ENCODE results near the gene ZNF544.
A peak's percentile ranks its signal among the peaks of the same experiment; 100 is the strongest.
"Not testable (repeated sequence)": the region's sequence is repeated elsewhere in the genome, so short reads cannot be mapped to it uniquely, and the experiment has no call there.

The ZNF544 gene

DNA sequence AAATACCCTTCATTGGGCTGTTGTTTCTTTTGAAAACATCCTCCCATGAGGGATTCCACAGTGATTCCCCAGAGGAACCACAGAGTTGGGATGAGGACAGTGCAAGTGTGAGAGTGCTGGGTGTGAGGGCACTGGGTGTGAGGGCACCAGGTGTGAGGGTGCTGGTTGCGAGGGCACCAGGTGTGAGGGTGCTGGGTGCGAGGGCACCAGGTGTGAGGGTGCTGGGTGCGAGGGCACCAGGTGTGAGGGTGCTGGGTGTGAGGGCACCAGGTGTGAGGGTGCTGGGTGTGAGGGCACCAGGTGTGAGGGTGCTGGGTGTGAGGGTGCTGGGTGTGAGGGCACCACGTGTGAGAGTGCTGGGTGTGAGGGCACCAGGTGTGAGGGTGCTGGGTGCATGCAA lies 29.5 kb downstream of the ZNF544 start:
- not testable (repeated sequence) for DNase-seq

DNA sequence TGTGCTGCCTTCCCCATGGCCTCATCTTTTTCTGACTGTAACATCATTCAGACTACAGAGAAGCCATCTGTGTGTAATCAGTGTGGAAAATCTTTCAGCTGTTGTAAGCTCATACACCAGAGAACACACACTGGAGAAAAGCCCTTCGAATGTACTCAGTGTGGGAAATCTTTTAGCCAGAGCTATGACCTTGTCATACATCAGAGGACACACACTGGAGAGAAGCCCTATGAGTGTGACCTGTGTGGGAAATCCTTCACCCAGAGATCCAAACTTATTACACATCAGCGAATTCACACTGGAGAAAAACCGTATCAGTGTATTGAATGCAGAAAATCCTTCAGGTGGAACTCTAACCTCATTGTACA lies 32.9 kb downstream of the ZNF544 start:
- DNase-seq: no peak

DNA sequence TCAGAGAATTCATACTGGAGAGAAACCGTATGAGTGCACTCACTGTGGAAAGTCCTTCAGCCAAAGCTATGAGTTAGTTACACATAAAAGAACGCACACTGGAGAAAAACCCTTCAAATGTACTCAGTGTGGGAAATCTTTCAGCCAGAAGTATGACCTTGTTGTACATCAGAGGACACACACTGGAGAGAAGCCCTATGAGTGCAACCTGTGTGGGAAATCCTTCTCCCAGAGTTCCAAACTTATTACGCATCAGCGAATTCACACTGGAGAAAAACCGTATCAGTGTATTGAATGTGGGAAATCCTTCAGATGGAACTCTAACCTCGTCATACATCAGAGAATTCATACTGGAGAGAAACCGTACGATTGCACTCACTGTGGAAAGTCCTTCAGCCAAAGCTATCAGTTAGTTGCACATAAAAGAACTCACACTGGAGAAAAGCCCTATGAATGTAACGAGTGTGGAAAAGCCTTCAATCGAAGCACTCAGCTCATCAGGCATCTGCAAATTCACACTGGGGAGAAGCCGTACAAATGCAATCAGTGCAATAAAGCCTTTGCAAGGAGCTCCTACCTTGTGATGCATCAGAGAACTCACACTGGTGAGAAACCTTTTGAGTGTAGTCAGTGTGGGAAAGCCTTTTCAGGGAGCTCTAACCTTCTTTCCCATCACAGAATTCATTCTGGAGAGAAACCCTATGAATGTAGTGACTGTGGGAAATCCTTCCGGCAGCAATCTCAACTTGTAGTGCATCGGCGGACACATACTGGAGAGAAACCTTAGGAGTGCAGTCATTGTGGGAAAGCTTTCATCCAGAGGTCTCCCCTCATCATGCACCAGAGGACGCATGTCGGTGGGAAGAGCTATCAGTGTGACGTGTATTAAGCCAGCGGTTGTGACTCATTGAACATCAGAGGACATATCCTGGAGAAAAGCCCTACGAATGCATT lies 33.5 kb downstream of the ZNF544 start:
- DNase-seq: peak; percentile 22

DNA sequence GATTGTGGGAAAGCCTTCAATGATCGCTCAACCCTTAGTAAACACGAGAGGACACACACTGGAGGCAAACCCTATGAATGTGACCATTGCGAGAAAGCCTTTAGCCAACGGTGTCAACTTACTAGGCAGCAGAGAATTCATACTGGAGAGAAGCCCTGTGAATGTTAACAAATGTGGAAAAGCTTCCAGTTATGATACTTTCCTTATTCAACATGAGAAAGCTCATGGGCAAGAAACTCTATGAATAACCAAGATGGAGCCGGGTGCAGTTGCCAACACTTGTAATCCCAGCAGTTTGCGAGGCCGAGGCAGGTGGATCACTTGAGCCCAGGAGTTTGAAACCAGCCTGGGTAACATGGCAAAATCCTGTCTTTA lies 34.2 kb downstream of the ZNF544 start:
- no peak for DNase-seq

DNA sequence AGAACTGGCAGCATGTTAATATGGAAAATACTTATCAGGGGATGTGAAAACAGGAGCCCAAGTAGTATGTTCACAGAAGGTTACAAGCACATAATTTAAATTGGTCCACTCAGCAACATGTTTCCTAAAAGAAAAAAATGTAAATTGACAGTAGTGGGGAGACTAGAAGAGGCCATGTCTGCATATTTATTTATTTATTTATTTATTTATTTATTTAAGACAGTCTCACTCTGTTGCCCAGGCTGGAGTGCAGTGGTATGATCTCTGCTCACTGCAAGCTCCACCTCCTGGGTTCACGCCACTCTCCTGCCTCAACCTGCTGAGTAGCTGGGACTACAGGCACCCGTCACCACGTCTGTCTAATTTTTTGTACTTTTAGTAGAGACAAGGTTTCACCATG lies 36.4 kb downstream of the ZNF544 start:
- no peak for DNase-seq

DNA sequence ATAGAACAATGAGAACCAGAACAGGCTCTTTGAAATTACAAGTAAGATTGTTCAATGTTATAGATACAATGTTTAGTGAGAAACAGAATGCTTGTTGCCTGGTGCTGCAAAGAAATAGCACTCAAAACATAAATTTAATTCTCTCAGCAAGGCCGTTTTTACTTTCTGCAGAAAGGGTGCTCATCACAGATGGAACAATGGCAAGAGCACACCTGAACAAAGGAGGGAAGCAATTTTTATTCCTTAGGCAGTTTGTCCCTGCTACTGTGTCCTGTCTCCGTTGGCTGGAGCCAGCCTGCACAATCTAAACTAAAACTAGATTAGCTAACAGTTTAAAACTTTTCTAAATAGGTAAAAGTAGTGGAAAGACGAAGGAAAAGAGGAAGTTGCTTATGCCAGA lies 39.6 kb downstream of the ZNF544 start:
- DNase-seq: no peak

DNA sequence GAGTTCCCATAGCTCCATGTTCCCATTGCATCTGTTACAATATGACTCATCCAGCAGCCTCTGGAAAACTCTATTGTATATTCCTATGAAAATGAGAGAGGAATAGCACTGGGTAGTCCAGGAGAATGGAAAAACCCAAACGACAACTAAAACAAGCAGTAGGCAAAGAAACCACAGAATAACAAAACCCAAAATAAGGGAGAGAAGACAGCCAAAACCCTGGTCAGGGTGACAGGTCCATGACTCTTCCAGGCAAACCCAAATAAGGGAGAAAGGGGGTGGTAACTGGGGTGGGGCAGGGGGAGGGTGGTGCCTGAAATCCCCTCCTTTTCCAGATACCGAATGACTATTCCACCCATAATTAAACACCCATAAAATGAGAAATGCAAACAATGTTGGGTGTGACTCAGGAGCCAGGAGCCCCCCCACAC lies 46.1 kb downstream of the ZNF544 start:
- no peak for DNase-seq

DNA sequence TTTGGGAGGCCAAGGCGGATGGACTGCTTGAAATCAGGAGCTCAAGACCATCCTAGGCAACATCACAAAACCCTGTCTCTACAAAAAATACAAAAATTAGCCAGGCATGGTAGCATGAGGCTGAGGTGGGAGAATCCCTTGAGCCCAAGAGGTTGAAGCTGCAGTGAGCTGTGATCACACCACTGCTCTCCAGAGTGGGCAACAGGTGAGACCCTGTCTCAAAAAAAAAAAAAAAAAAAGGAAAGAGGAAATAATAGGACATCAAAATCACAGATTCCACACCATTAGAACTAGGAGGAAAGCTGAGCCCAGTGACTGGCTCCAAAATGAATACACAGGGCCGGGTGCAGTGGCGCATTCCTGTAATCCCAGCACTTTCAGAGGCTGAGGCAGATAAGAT lies 46.9 kb downstream of the ZNF544 start:
- no peak for DNase-seq

DNA sequence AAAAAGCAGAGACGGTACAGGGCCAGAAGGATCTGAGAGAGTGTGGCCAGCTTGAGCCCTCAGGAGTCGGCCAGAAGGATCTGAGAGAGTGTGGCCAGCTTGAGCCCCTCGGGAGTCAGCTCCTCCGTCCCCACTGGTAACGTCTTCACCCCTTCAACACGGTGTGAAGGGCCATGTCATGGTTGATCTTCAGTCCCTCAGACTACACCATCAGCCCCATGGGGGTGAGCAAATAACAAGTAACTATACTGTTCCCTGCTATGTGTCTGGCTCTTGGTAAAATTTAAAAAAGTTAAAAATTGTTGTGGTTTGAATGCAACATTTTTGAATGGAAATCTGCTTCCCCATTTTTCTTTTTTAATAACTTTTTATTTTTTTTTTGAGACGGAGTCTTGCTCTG lies 48.5 kb downstream of the ZNF544 start:
- DNase-seq: no peak

DNA sequence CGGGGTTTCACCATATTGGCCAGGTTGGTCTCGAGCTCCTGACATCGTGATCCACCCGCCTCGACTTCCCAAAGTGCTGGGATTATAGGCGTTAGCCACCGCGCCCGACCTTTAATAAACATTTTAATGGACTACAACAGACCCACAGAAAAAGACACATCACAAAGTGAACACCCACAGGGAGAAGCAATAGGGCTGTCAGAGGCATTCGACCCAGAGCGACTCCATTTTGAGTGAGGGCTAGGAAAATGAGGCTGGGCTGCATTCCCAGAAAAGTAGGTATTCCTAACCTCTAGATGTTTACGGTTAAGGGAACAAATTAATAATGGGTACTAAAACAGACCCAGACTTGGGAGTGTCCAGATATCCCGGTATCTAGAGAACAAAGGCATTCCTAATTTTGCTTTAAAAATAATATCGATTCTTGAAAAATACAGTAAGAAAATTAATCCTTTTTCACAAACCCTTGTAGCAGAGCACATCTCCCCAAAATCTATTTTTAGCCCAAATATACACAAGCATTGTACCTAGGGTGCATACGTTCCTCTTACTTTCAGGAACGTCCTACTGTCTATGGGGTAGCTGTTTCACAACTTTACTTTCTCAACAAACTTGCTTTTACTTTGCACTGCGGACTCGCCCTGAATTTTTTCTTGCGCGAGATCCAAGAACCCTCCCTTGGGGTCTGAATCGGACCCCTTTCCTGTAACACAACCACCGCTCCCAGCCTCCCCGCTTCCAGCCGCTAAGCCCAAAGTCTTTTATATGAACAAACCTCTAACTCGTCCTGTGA lies 49.2 kb downstream of the ZNF544 start:
- no peak for DNase-seq

DNA sequence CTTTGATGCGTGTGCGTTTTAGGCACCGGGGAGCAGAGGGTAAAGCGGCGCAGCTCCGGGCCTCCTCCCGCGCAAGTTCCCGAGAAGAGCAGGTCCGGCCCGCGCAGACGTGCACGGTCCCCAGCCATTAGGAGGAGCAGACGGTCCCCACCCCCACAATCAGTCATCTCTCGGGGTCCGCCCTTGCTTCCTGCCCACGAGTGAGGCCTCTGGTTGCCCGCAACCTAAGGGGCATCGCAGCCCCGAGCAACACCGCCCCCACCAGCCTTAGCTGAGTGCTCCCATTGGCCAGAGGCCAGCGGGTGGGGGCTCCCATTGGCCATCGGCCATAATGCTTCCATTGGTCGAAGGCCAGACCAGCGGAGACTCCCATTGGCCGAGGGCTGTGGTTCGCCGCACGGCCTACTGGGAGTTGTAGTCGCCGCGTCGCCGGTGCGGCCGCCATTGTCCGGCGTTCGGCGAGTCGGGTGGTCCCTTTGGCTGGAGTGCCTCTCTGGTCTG lies 49.9 kb downstream of the ZNF544 start, which contains the start of gene ZNF8:
Gene ZNF8 (plus strand): TSS at position 415 of the 501 bp plus-strand sequence. CDS start 127 bp downstream, outside the sequence.
- peak; percentile 99 for DNase-seq

DNA sequence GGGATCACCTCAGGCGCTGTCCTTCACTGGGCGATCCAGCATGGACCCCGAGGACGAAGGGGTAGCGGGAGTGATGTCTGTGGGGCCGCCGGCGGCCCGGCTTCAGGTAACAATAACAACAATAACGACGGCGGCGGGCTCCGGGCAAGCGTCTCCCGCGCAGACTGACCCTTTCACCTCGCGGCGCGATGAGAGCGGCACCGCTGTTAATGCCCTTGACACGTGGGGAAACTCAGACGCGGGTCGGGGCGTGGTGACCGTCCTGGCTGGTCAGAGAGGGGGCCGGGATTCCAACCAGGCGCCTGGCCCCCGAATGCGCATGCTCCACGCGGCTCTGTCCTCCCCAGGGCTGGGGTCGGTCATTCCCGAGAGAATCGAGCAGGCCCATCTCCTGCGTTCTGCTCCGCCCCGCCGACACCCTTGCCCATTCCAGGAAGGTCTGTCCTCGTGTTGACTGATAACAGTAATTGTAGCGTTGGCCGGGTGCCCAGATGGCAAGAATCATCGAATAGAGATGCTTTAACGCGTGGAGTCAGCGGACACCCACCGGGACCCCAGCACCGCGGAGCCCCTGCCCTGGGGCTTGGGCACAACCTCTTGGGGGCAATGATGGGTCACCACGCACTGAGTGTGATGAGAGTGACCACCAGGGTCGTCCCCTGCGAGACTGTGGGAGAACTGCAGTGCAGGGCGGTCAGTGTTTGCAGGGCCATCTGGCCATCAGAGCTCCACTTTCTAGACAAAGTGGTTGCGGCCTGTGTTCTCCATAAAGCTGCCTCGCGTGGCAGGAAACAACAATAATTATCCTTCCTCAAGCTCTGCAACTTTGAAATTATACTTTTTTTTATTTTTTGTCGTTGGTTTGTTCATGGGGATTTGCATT lies 50.6 kb downstream of the ZNF544 start:
- DNase-seq: peak; percentile 87

DNA sequence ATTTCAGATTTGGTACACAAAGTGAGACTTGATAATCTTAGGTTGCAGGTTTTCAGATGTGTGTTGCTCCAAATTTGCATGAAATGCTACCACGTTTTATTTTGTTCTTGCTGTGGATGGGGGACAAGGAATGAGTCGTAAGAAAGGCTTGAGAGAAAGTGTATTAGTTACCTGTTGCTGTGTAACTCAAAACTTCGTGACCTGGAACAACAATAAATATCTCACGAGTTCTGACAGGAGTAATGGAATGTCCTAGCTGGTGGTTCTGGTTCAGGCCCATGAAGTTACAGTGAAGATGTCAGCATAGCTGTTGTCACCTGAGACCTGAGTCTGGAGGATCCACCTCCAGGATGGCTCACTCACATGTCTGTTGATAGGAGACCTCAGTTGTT lies 51.2 kb downstream of the ZNF544 start:
- DNase-seq: no peak

DNA sequence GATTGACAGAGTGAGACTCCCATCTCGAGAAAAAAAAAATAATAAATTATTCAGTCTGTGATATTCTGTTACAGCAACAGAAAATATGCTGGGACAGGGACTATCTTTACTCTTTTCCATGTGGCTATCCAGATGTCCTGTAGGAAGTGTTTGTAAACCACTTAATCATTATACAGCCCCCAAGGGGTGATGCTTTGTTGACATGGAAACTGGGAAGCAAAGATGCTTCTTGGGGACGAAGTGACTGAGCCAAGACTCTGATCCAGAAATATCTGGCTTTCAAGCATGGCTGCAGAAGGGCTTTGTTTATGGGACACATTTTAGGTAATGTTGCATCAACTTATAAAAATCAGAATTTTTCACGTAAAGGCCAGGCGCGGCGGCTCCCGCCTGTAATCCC lies 55.5 kb downstream of the ZNF544 start:
- DNase-seq: no peak

DNA sequence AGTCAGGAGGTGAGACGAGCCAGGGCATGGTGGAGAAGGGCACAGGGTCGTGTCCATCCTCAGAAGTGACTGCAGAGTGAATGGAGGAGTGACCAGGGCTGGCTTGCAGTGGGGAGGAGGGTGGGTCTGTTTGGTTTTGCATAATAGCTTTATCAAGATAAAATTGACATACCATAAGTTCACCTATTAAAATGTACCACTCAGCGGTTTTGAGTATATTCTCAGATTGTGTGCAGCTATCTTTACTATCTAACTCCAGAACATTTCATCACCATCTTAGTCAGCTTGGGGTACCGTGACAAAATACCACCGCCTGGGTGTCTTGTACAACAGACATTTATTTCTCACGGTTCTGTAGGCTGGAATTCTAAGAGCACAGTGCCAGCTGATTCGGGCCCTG lies 63.2 kb downstream of the ZNF544 start:
- no peak for DNase-seq

DNA sequence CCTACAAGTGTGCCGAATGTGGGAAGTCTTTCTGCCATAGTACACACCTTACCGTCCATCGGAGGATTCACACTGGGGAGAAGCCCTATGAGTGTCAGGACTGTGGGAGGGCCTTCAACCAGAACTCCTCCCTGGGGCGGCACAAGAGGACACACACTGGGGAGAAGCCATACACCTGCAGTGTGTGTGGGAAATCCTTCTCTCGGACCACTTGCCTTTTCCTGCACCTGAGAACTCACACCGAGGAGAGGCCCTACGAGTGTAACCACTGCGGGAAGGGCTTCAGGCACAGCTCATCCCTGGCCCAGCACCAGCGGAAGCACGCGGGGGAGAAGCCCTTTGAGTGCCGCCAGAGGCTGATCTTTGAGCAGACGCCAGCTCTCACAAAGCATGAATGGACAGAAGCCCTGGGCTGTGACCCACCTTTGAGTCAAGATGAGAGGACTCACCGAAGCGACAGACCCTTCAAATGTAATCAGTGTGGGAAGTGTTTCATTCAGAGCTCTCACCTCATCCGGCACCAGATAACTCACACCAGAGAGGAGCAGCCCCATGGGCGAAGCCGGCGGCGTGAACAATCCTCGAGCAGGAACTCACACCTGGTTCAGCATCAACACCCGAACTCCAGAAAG lies 66.1 kb downstream of the ZNF544 start:
- DNase-seq: no peak

DNA sequence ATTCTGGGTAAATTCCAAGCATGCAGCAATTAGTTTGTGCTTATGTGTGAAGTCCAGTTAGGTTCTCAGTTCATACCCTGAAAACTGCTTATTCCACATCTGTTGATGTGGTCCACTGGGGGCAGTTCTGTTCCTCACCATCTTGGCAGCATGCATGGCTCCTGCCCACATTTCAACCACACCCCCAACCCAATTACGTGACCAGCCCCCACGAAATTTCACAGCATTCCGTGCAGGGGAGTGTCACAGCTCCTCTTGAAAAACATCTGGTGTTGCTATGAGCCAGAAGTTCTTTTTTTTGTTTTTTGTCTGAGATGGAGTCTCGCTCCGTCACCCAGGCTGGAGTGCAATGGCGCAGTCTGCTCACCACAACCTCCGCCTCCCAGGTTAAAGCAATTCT lies 67.4 kb downstream of the ZNF544 start:
- DNase-seq: no peak

DNA sequence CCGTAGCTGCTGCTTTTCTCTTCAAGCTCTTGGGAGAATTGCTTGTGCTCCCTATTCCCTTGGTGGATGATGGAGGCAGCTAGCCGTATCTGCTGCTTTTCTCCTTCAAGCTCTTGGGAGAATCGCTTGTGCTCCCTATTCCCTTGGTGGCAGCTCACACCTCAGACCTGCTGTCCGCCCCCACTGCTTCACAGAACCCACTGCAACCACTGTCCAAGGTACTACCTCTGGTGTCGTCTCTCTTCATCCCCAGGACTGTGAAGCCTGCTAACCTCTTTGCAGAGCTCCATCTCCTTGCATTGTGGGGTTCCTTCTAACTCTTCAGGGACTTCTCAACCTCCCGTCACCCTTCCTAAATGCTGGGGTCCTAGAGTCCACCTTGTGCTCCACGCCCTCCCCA lies 71.9 kb downstream of the ZNF544 start:
- no peak for DNase-seq

DNA sequence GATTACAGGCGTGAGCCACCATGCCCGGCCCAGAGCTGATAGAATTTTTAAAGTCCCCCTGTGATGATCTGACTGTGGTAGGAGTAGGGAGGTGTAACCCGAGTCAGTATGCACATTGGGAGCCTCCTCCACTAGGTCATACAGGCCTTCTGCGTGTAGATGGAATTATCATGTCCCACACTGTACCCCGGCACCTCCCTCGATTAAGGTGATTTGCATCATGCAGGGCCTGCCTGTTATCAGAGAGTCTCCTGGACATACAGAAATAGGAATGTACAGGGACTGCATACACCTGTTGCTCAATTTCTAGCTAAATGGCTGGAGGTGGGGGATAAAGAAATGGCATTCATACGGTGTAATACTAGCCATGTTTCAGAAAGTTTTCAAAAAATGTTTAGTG lies 75.5 kb downstream of the ZNF544 start:
- no peak for DNase-seq

DNA sequence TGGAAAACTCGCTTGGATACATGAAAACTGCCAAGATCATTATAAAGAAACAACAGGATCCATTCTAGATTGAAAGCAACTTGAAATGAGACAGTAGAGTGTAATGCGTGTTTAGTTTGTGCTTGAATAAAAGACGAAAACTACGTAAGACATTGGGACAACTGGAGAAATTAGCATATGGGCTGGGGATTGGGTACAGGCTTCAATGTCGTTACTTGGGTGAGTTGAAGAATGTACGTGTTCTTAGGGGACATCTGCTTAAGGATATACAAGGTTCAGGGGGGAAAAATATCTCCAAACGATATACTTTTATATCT lies 76.0 kb downstream of the ZNF544 start:
- no peak for DNase-seq

DNA sequence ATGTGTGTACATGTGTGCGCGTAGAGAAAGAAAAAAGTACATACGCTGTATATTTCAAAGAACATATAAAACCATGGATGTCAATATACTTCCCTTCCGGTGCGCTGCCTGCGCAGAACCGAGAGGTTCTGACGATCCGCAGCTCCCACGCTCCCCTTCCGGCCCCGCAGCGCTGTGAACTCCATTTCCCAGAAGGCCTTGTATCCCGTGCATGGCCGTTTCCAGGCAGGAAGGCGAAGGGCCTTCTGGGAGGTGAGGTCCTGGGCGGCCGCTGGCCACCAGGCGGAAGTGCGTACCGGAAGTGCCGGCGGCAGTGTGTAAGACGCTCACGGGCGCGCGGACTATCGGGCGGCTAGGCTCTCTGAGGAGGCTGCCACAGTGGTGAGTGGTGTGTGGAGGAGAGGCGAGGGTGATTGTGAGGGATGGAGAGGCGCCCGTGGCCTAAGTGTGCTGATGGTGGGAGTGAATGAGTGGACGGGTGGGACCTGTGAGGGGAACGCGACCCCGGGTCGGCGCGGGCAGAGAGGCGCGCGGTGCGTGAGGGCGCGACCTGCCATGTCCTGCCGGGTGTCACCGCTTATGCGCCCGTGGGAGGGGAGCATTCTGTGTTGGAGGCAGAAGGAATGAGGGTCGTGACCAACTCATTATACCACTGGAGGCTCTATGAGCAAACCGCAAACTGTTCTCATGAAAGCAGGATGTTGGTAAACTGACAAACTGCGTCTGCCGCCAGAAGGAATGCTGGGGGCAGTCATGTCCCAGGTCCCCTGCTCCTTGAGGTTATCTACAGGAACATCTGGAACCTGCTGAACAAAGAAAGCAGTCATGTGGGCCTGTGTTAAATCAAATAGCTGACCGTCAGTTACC lies 76.6 kb downstream of the ZNF544 start, which contains the start of gene ERVK3-1:
Gene ERVK3-1 (plus strand): TSS at position 313 of the 867 bp plus-strand sequence. CDS start 6,792 bp downstream, outside the sequence.
- DNase-seq: peak; percentile 97
